ENCODE results near the gene RHOH. TPM values are rescaled to one million over a fixed set of nuclear protein-coding genes. Genes with fewer than 3 reads are reported as not detected.

Gene RHOH
- polyA plus RNA-seq, 3 donors from 2014 or later = 82.0 to 97.6 (median 97.3) TPM

DNA sequence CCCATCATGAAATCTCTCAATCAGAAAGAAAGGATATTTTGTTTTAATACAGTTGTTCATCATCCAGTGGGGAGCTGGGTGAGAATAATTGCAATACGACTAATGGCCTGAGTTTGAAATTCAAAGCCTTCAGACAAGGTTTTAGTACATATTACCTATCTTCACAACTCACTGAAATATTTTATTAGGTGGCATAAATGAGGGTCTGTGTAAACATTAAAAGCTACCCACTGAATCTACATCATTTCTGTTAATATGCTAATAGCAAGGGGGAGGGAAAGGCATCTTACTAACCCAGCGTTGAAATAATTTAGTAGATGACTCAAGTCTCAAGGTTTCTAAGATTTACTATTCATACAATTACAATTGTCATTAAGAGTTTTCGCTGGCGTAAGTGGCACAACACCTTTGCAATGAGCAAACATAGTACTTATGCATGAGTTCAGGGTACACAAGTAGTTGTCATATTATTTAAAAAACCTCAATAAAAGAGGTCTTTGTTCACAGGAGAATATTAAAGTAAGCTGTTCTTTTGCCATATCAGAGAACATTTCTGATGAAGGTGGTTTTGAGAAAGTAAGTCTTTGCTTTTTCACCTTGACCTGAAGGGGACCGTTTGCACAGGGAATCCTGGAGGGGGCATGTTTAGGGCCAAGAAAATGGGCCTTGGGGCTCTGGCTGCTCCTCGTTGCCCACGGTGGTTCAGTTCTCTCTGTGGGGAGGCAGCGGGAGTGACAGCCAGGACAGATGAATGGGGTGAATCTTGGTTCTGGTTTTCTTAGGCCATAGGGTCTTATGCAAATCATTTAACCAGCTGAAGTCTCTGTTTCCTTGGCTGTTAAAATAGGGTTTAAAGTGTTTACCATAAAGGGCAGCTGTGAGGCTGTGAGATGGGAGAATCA, 4.5 kb upstream of the RHOH start:
- peaks cover 7 to 42% (median 22%) of the 10 kb centered on the region in 3 donors for H3K27me3 Mint-ChIP-seq (ENCODE audit: low read depth in 3 of 3)
- H3K4me1 Mint-ChIP-seq = peaks cover 47% of the 10 kb centered on the region in 2 donors
- peak overlapping the region; percentile 64 to 99 (median 90) for H3K27ac Mint-ChIP-seq
- no peaks in the 10 kb centered on the region for H3K9me3 Mint-ChIP-seq
- DNase-seq = no peak
- H3K4me3 Mint-ChIP-seq = peak overlapping the region; percentile 15 to 95 (median 65)
- H3K36me3 Mint-ChIP-seq = no peaks in the 10 kb centered on the region

DNA sequence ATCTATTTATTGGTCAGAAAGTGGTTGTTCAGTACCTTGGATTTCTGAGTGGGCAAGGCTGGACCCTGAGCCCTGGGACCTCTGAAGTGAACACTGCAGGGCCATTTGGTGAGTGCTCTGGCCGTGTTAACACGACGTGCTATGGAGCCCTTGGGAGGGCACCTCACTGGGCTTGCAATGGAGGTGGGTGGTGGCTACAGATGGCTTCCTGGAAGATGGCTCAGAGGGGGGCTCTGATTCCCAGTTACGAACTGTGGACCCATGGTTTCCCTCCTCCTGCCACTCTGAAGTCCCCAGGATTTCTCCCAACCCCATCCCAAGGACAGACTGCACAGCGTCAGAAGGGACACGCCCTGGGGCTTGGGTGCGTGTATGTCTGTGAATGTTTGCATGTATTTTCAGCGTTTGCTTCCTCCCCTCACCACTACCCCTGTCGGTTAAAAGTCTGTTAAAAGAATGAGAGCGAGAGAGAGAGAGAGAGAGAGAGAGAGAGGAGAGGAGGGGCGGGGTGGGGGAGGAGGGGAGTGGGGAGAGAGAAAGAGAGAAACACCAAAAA, 3.7 kb upstream of the RHOH start:
- H3K9me3 Mint-ChIP-seq = no peaks in the 10 kb centered on the region
- H3K4me3 Mint-ChIP-seq = peak overlapping the region; percentile 15 to 95 (median 65)
- H3K36me3 Mint-ChIP-seq = peaks cover 0 to 5% (median 3%) of the 10 kb centered on the region in 3 donors
- peak in 1 of 3 donors; percentile 65 for DNase-seq
- H3K27me3 Mint-ChIP-seq (ENCODE audit: low read depth in 3 of 3) = peaks cover 5 to 45% (median 30%) of the 10 kb centered on the region in 3 donors
- peaks cover 49 to 51% of the 10 kb centered on the region in 2 donors for H3K4me1 Mint-ChIP-seq
- H3K27ac Mint-ChIP-seq = peak overlapping the region; percentile 64 to 99 (median 90)

DNA sequence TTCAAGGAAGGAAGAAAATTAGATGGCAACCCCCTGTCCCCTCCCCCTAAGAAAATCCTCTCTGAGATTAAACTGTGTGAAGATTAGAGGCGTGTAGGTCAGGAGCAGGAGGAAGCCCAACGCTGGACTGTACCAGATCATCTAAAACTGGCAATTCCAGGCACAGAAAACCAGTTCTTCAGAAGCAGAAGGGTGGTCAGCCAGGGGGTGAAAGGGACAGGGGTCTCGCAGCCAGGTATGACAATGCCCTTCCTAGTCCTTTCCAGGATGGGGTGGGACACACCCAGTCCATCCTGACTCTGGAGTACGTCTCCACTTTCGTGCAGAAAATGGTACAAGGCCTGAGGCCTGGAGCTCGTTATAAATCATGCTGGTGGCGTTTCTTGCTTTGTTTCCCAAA, 3.3 kb upstream of the RHOH start:
- Mint-ChIP-seq H3K36me3 (peaks cover 0 to 6% (median 3%) of the 10 kb centered on the region in 3 donors), H3K27ac (peak overlapping the region; percentile 64 to 99 (median 88)), H3K4me1 (peaks cover 54 to 56% of the 10 kb centered on the region in 2 donors), H3K9me3 (no peaks in the 10 kb centered on the region), H3K4me3 (peak overlapping the region in 3 of 5 donors; percentile 57 to 95 (median 65)), H3K27me3 (ENCODE audit: low read depth in 3 of 3) (peaks cover 5 to 46% (median 34%) of the 10 kb centered on the region in 3 donors)
- no peak for DNase-seq

DNA sequence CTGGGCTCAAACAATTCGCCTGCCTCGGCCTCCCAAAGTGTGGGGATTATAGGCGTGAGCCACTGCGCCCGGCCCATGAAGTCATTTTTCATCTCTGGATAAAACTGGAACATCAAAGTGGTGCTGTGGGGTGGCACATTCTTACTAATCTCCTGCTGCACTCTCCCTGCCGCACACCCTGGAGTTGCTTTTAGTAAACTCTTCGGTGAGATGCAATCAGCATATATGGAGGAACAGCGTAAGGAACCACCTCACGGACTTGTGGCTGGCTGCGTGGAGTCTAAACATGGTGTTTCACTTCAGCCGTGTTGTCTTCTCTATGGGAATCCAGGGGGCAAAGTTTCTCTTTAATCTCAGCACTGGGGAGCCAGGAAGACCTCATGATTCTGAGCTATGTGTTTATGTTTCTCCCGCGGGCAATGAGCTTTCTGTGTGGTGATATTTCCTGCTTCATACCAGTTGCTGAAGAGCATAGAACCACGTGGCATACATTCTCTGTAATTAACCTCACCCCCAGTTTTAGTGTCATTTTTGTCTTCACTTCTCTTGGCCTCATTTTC, 2.1 kb upstream of the RHOH start:
- H3K4me3 Mint-ChIP-seq = peak overlapping the region; percentile 79 to 97 (median 95)
- peaks cover 65 to 67% of the 10 kb centered on the region in 2 donors for H3K4me1 Mint-ChIP-seq
- H3K27ac Mint-ChIP-seq = peak overlapping the region; percentile 88 to 100 (median 98)
- peak; percentile 59 to 74 (median 60) for DNase-seq
- H3K27me3 Mint-ChIP-seq (ENCODE audit: low read depth in 3 of 3) = peaks cover 5 to 46% (median 42%) of the 10 kb centered on the region in 3 donors
- no peaks in the 10 kb centered on the region for H3K9me3 Mint-ChIP-seq
- H3K36me3 Mint-ChIP-seq = peaks cover 0 to 6% (median 3%) of the 10 kb centered on the region in 3 donors

DNA sequence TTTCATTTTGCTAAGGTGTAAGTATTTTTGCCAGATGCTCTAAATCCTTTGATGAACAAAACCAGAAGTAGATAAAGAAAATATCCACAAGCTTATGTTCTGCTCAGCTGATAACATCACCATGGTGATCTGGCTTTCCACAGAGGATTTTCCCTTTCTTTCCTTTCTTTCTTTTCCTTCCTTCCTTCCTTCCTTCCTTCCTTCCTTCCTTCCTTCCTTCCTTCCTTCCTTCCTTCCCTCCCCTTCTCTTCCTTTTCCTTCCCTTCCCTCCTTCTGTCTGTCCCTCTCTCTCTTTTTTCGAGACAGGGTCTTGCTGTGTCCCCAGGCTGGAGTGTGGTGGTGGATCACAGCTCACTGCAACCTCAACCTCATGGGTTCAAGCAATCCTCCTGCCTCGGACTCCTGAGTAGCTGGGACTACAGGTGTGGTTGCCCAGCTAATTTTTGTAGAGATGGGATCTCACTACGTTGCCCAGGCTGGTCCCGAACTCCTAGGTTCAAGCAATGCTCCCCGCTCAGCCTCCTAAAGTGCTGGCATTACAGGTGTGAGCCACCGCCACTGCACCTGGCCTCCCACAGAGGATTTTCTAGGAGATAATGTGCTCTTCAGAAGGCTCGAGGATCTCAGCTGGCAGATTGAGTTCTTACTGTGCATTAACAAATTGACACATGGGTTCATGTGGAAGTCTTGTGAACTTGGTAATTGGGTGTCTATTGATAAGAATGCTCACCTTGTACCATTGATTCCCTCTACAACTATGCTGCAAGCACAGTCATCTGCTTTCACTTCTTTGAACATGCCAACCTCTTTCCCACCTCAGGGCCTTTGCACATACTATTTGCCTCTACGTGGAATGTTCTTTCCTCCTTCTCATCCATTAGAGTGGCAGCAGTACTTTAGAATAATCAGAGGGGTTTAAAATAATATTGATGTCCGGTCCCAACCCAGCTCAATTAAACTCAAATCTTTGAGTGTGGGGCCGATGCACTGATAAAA, 1.4 kb upstream of the RHOH start:
- peak overlapping the region; percentile 79 to 97 (median 95) for H3K4me3 Mint-ChIP-seq
- peaks cover 73 to 75% of the 10 kb centered on the region in 2 donors for H3K4me1 Mint-ChIP-seq
- H3K36me3 Mint-ChIP-seq = peaks cover 0 to 6% (median 3%) of the 10 kb centered on the region in 3 donors
- H3K27ac Mint-ChIP-seq = peak overlapping the region; percentile 88 to 100 (median 98)
- H3K9me3 Mint-ChIP-seq = no peaks in the 10 kb centered on the region
- DNase-seq = no peak
- peaks cover 8 to 52% (median 47%) of the 10 kb centered on the region in 3 donors for H3K27me3 Mint-ChIP-seq (ENCODE audit: low read depth in 3 of 3)

DNA sequence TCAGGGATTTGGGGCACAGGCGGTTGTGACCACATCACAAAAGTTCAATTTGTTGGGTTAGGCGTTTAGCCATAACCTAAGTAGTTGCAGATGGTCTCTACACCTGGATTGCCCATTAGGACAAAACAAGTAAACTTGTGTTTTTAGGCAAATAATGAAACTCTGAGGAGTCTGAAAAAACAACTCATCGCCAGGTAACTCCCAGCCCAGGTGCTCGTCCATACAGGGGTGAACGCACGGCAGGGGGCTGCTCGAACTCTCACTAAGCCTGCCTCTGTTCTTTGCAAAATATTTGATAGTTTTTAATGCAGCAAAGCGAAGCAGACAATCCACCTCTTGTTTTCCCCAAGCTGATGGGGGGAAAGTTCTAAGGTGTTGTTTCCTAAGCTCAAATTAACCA, 559 bp upstream of the RHOH start:
- DNase-seq = no peak
- peak overlapping the region; percentile 94 to 97 (median 95) for H3K4me3 Mint-ChIP-seq

DNA sequence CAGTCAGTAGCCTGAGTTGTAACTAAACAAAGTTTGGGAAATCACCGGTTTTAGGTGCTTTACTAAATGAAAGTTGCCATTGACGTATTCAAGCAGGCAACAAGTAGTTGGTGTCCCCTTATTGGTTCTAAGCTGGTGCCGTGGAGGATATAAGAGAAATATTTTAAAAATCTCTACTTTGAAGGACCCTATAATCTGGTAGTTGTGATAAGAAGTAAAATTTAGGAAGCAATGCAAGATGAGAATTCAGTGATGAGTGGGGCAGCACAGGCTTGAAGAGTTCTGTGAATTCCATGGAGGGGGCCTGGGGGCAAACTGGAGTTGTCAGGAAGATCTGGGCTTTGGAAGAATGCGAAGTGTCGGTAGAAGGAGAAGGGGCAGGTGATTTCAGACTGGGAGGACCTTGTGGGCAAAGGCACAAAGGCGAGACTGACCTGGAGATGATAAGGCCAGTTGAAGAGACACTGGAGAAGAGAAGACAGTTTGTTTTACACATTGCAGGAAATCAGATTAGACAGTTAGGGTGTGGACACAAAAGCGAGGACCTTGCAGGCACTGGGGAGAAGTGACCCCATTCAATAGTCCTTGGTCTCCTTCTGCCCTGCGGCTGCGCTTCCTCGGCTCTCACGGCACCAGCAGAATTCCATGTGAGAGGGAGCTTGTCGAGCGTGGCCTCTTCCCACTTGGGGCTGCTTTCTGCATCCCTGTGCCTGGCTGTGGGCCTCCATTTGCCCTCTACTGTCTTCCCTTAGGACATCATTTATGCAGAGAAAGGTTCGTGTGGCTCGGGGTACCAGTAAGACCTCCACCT, 1.3 kb downstream of the RHOH start:
- Mint-ChIP-seq H3K4me1 (peaks cover 89 to 91% of the 10 kb centered on the region in 2 donors), H3K27me3 (ENCODE audit: low read depth in 3 of 3) (peaks cover 8 to 46% (median 43%) of the 10 kb centered on the region in 3 donors), H3K27ac (peak overlapping the region; percentile 96 to 100 (median 98)), H3K9me3 (no peaks in the 10 kb centered on the region), H3K4me3 (peak overlapping the region; percentile 94 to 97 (median 95)), H3K36me3 (peaks cover 0 to 6% (median 3%) of the 10 kb centered on the region in 3 donors)
- DNase-seq = peak; percentile 62 to 67 (median 64)

More for the DNA sequence above, 559 bp upstream of the RHOH start:
- Mint-ChIP-seq H3K27ac (peak overlapping the region; percentile 96 to 100 (median 98)), H3K4me1 (peaks cover 81 to 83% of the 10 kb centered on the region in 2 donors), H3K9me3 (no peaks in the 10 kb centered on the region), H3K27me3 (ENCODE audit: low read depth in 3 of 3) (peaks cover 8 to 49% (median 47%) of the 10 kb centered on the region in 3 donors), H3K36me3 (peaks cover 0 to 6% (median 3%) of the 10 kb centered on the region in 3 donors)

DNA sequence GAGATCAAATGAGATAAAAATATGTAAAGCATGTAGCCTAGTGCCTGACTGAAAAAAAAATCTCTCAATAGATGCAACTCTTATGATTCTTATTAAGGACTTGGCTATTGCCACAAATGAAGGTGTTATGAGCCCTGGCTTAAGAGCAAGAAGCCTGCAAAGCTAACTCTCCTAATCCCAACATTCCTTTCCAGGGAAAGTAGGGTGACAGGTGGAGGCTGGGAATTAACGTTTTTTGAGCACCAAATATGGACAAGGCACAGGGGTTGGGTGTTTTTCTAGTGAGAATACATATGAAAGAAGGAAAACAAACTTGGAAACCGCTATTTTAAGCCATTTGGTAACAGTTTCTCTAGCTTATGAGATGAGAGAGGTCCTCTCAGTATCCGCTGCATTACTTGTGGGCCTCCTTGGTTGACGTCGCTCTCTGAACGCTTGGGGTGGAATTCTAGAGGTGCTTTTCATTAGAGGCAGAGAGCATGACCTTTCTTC, 2.4 kb downstream of the RHOH start:
- peak in 2 of 3 donors; percentile 25 to 26 for DNase-seq
- peaks cover 8 to 40% (median 35%) of the 10 kb centered on the region in 3 donors for H3K27me3 Mint-ChIP-seq (ENCODE audit: low read depth in 3 of 3)
- peak overlapping the region; percentile 94 to 97 (median 95) for H3K4me3 Mint-ChIP-seq
- peaks cover 0 to 9% (median 3%) of the 10 kb centered on the region in 3 donors for H3K36me3 Mint-ChIP-seq
- H3K9me3 Mint-ChIP-seq = no peaks in the 10 kb centered on the region
- H3K4me1 Mint-ChIP-seq = peaks cover 90 to 93% of the 10 kb centered on the region in 2 donors
- peak overlapping the region; percentile 96 to 100 (median 98) for H3K27ac Mint-ChIP-seq

DNA sequence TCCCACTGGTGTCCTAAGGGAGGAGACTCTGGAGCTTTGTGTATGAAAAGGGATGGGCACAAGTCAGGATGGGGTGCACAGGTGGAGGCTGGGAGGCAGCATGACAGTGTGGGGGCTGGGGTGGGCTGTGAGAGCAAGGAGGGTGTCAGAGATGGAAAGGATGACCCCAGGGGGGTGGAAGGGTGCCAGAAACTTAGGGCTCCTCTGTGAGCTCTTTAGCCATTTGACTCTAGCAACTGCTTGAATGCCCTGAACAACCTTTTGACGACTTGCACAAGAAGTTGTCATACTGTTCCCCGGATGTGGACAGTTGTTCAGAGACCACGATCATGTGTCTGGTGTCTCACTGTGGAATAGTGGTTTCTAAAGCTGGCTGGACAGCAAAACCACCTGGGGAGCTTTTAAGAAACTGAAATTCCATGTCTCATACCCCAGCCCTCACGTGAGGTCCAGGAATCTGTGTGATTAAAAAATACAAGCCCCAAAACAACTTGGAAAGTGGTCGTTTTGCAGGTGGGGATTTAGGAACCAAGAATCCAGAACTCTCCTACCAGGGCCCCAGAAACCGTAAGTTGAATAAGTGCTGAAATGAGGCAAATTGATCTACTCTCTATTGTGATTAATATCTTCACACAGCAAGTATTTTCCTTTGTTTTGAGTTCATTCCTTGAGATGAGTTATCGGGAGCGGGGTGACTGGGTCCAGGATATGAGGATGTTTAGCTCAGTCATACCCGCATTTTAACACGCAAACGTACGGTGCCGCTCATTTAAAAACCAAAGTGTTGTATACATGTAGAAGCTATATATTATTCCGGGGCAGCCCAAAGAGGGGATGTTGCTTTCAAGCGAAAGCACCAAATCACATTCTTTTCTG, 3.4 kb downstream of the RHOH start:
- Mint-ChIP-seq H3K36me3 (peaks cover 0 to 9% (median 3%) of the 10 kb centered on the region in 3 donors), H3K4me1 (peaks cover 90 to 93% of the 10 kb centered on the region in 2 donors)
- peak; percentile 80 to 83 (median 82) for DNase-seq

DNA sequence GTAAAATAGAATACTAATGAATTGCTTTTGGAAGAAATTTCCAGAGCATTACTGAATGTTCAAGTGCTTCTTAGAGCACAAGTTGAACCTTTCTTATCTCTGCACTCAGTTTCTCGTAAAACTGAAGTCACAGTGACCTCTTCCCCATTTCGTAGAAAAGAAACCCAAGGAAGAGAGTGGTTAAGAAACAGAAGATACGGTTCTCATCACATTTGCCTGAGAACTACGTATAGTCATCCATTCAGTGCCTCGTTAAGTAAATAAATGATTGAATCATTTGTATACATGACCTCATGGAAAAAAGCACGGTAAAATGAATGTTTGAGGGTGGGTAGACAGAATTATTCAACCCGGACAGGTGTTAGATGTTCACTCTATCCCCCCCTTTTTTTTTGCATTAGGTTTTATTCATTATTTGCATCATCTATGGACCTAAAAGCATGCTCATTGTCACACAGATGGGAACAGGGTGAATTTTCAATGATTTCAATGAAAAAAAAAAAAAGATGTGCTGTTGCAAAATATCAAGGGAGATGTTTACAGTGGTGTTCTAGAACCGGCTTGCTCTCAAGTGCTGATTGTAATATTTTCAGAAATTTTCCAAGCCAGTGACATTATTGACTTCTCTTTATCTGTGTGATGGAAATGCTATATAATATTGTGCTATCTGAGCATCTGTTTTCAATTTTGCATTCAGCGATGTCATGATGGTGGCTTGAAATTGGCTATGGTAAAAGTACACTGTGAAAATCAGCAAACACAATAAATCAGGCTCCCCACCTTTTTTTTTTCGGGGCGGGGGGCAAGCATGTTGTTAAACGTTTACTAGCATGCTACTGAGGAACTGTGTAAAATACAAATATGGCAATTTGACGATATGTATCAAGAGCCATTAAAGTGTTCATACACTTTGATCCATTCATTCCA, 4.3 kb downstream of the RHOH start:
- peaks cover 0 to 9% (median 3%) of the 10 kb centered on the region in 3 donors for H3K36me3 Mint-ChIP-seq
- H3K27me3 Mint-ChIP-seq (ENCODE audit: low read depth in 3 of 3) = peaks cover 13 to 38% (median 28%) of the 10 kb centered on the region in 3 donors
- peak overlapping the region; percentile 96 to 100 (median 98) for H3K27ac Mint-ChIP-seq
- H3K4me3 Mint-ChIP-seq = peak overlapping the region; percentile 94 to 97 (median 95)
- H3K4me1 Mint-ChIP-seq = peaks cover 90 to 93% of the 10 kb centered on the region in 2 donors
- H3K9me3 Mint-ChIP-seq = no peaks in the 10 kb centered on the region
- peak in 2 of 3 donors; percentile 24 to 38 for DNase-seq

More for the DNA sequence above, 3.4 kb downstream of the RHOH start:
- Mint-ChIP-seq H3K27ac (peak overlapping the region; percentile 96 to 100 (median 98)), H3K27me3 (ENCODE audit: low read depth in 3 of 3) (peaks cover 13 to 38% (median 28%) of the 10 kb centered on the region in 3 donors), H3K4me3 (peak overlapping the region; percentile 94 to 97 (median 95)), H3K9me3 (no peaks in the 10 kb centered on the region)

Measured in immature natural killer cell (primary cell).